ENCODE results near the gene IRGQ.

The IRGQ gene

GRCh38 chr19:43584484-43584883 is 11.4 kb downstream of the IRGQ start:
- H3K4me3 ChIP-seq (ENCODE audit: control insufficient read depth, low read depth, low read length) = no peak overlapping the region
- TF ChIP-seq CTCF (conservative IDR thresholded peaks at IDR 0.05; ENCODE audit: control insufficient read depth, insufficient read depth, low read depth, low read length) = no peak
- DNase-seq (ENCODE audit: low read depth) = no peak

- no peak for TF ChIP-seq CTCF (conservative IDR thresholded peaks at IDR 0.05; ENCODE audit: control insufficient read depth, insufficient read depth, low read depth, low read length)
- H3K4me3 ChIP-seq (ENCODE audit: control insufficient read depth, low read depth, low read length) = no peak overlapping the region
- no peak for DNase-seq (ENCODE audit: low read depth)
Measured at GRCh38 chr19:43582495-43582894, 13.4 kb downstream of the IRGQ start.

- no peak for TF ChIP-seq CTCF (conservative IDR thresholded peaks at IDR 0.05; ENCODE audit: control insufficient read depth, insufficient read depth, low read depth, low read length)
- H3K4me3 ChIP-seq (ENCODE audit: control insufficient read depth, low read depth, low read length) = peak overlapping the region; percentile 32
- no peak for DNase-seq (ENCODE audit: low read depth)
Measured at GRCh38 chr19:43581467-43581866, 14.5 kb downstream of the IRGQ start.

- no peak overlapping the region for H3K4me3 ChIP-seq (ENCODE audit: control insufficient read depth, low read depth, low read length)
- TF ChIP-seq CTCF (conservative IDR thresholded peaks at IDR 0.05; ENCODE audit: control insufficient read depth, insufficient read depth, low read depth, low read length) = no peak
- no peak for DNase-seq (ENCODE audit: low read depth)
Measured at GRCh38 chr19:43578787-43579186, 17.1 kb downstream of the IRGQ start.

- H3K4me3 ChIP-seq (ENCODE audit: control insufficient read depth, low read depth, low read length) = peak overlapping the region; percentile 46
- no peak for DNase-seq (ENCODE audit: low read depth)
- TF ChIP-seq CTCF (conservative IDR thresholded peaks at IDR 0.05; ENCODE audit: control insufficient read depth, insufficient read depth, low read depth, low read length) = no peak
Measured at GRCh38 chr19:43575955-43576878, 19.7 kb downstream of the IRGQ start.

GRCh38 chr19:43575156-43575950 is 20.6 kb downstream of the IRGQ start, which contains the start of the genes PINLYP and XRCC1:
Gene PINLYP (plus strand): TSS chr19:43575801. CDS start chr19:43577192, 1,391 bp downstream.
Gene XRCC1 (minus strand): TSS chr19:43575527. CDS start chr19:43575458, 69 bp downstream.
- peak; percentile 98 for DNase-seq (ENCODE audit: low read depth)
- no peak for TF ChIP-seq CTCF (conservative IDR thresholded peaks at IDR 0.05; ENCODE audit: control insufficient read depth, insufficient read depth, low read depth, low read length)
- H3K4me3 ChIP-seq (ENCODE audit: control insufficient read depth, low read depth, low read length) = peak within 1 kb of the TSS; percentile 97

All from fibroblast of mammary gland (primary cell).